Hepatocyte (in vitro differentiated cells): ENCODE results near the gene HIPK3. TPM values are rescaled to one million over a fixed set of nuclear protein-coding genes. Genes with fewer than 3 reads are reported as not detected.

Experiments used
- DNase-seq: peaks from one replicate; pipeline ENCODE4 v3.0.0-alpha.2; 2016; ENCODE audit warnings: low spot score
- H2AFZ ChIP-seq: fragments of 200-600 bp; sonication (generic); 2 replicates; pipeline ENCODE4 v1.6.0; 2016; ENCODE audit warnings: antibody characterized with exemption, mild to moderate bottlenecking
- H3K27ac ChIP-seq: fragments of 200-600 bp; sonication (generic); 2 replicates; pipeline ENCODE4 v1.5.1; 2016; ENCODE audit warnings: mild to moderate bottlenecking
- H3K27me3 ChIP-seq: fragments of 200-600 bp; sonication (generic); 2 replicates; pipeline ENCODE4 v1.6.1; 2016
- H3K36me3 ChIP-seq: fragments of 200-600 bp; sonication (generic); replicated peaks from 2 replicates; pipeline ENCODE4 v1.5.1; 2016; ENCODE audit warnings: low read depth; ENCODE audit not compliant: insufficient read depth
- H3K4me1 ChIP-seq: fragments of 200-600 bp; sonication (generic); 2 replicates; pipeline ENCODE4 v1.5.1; 2016; ENCODE audit warnings: mild to moderate bottlenecking, moderate library complexity; ENCODE audit not compliant: insufficient read depth
- H3K4me2 ChIP-seq: fragments of 200-600 bp; sonication (generic); 2 replicates; pipeline ENCODE4 v1.6.0; 2016
- H3K4me3 ChIP-seq: fragments of 200-600 bp; sonication (generic); 2 replicates; pipeline ENCODE4 v1.5.1; 2016; ENCODE audit warnings: mild to moderate bottlenecking
- H3K79me2 ChIP-seq: fragments of 200-600 bp; sonication (generic); 2 replicates; pipeline ENCODE4 v1.6.0; 2017; ENCODE audit warnings: mild to moderate bottlenecking
- H3K9me2 ChIP-seq: fragments of 200-600 bp; sonication (generic); replicated peaks from 2 replicates; pipeline ENCODE4 v1.6.0; 2017; ENCODE audit warnings: mild to moderate bottlenecking; ENCODE audit not compliant: insufficient read depth
- H3K9me3 ChIP-seq: fragments of 200-600 bp; sonication (generic); 2 replicates; pipeline ENCODE4 v1.5.1; 2016; ENCODE audit warnings: low read depth, mild to moderate bottlenecking
- H4K20me1 ChIP-seq: fragments of 200-600 bp; sonication (generic); 2 replicates; pipeline ENCODE4 v1.6.0; 2016; ENCODE audit warnings: mild to moderate bottlenecking; ENCODE audit not compliant: insufficient read depth, poor library complexity, severe bottlenecking
- CTCF ChIP-seq: fragments of 200-600 bp; sonication (generic); IDR thresholded peaks from 2 replicates; pipeline ENCODE4 v1.5.1; 2016; ENCODE audit warnings: antibody characterized with exemption, mild to moderate bottlenecking; ENCODE audit not compliant: poor library complexity
- EZH2 ChIP-seq: fragments of 200-600 bp; sonication (generic); IDR thresholded peaks from 2 replicates; pipeline ENCODE4 v1.6.1; 2016; ENCODE audit warnings: antibody characterized with exemption, mild to moderate bottlenecking, borderline replicate concordance
- EZH2phosphoT487 ChIP-seq: fragments of 200-600 bp; sonication (generic); IDR thresholded peaks from one replicate; pipeline ENCODE4 v1.6.1; 2018; ENCODE audit warnings: antibody characterized with exemption, mild to moderate bottlenecking, low read depth, moderate library complexity; ENCODE audit not compliant: unreplicated experiment, severe bottlenecking
- WGBS: methylation state at CpG from one replicate; pipeline ENCODE4 v1.1.6; 2016; ENCODE audit warnings: low lambda C conversion rate; ENCODE audit errors: missing lambda C conversion rate; 5-methylcytosine and 5-hydroxymethylcytosine counted together
- polyA plus RNA-seq: library from polyadenylated mRNA; unstranded; fragments of >200 nt; fragmentation: Nextera tagmentation; extraction: Ambion mirVana; gene quantifications from 2 replicates; pipeline ENCODE4 v1.2.1, GENCODE V29; 2016
- total RNA-seq: library from RNA; depleted of rRNA; stranded (reverse); fragments of >200 nt; gene quantifications from 2 replicates; pipeline ENCODE4 v1.2.3, GENCODE V29; 2014

The HIPK3 gene
- total and polyA plus RNA-seq, 2 experiments from 2014 or later: 25.0 to 123 TPM

GRCh38 chr11:33281758-33282157 lies 24.6 kb downstream of the HIPK3 start:
- H3K36me3 ChIP-seq: no peaks in the 10 kb centered on the region
- H3K4me2 ChIP-seq: no peak overlapping the region
- no peak overlapping the region for H3K4me3 ChIP-seq
- no peaks in the 10 kb centered on the region for H3K9me2 ChIP-seq
- no peaks in the 10 kb centered on the region for H3K27me3 ChIP-seq
- no peaks in the 10 kb centered on the region for H3K9me3 ChIP-seq
- no peak overlapping the region for H2AFZ ChIP-seq
- TF ChIP-seq EZH2: no peak
- TF ChIP-seq EZH2phosphoT487: no peak
- TF ChIP-seq CTCF: no peak
- DNase-seq: no peak
- H3K4me1 ChIP-seq: no peaks in the 10 kb centered on the region
- H4K20me1 ChIP-seq: peaks cover 61% of the 10 kb centered on the region
- H3K27ac ChIP-seq: no peak overlapping the region
- peaks cover 100% of the 10 kb centered on the region for H3K79me2 ChIP-seq

- Histone ChIP-seq H4K20me1 (peaks cover 46% of the 10 kb centered on the region), H3K4me1 (no peaks in the 10 kb centered on the region)
- 88% methylated on average over 2 of the region's 2 CpGs for WGBS
Observed at GRCh38 chr11:33284818-33285217, 27.6 kb downstream of the HIPK3 start.

GRCh38 chr11:33290319-33290718 lies 33.1 kb downstream of the HIPK3 start:
- Histone ChIP-seq H3K36me3 (no peaks in the 10 kb centered on the region), H3K4me3 (no peak overlapping the region), H3K4me1 (peaks cover 10% of the 10 kb centered on the region), H3K27ac (no peak overlapping the region), H3K4me2 (no peak overlapping the region), H3K27me3 (no peaks in the 10 kb centered on the region), H3K9me2 (no peaks in the 10 kb centered on the region), H2AFZ (no peak overlapping the region), H3K9me3 (no peaks in the 10 kb centered on the region), H4K20me1 (peaks cover 51% of the 10 kb centered on the region), H3K79me2 (peaks cover 100% of the 10 kb centered on the region)
- DNase-seq: no peak
- WGBS: 100% methylated on average over 1 of the region's 1 CpG
- TF ChIP-seq EZH2phosphoT487 (no peak), EZH2 (no peak), CTCF (no peak)

More at GRCh38 chr11:33284818-33285217, 27.6 kb downstream of the HIPK3 start:
- Histone ChIP-seq H3K4me2 (no peak overlapping the region), H3K79me2 (peaks cover 100% of the 10 kb centered on the region), H3K27ac (no peak overlapping the region), H2AFZ (no peak overlapping the region), H3K27me3 (no peaks in the 10 kb centered on the region), H3K36me3 (no peaks in the 10 kb centered on the region), H3K4me3 (no peak overlapping the region), H3K9me3 (no peaks in the 10 kb centered on the region), H3K9me2 (no peaks in the 10 kb centered on the region)
- no peak for DNase-seq
- TF ChIP-seq EZH2phosphoT487: no peak
- no peak for TF ChIP-seq CTCF
- TF ChIP-seq EZH2: no peak
